Adrenal gland (tissue), 5 donors: ENCODE data around the gene CDH15.

Experiments used
- POLR2A ChIP-seq, 2 donors: fragments of 450-650 bp; IDR thresholded peaks; one replicate each; pipeline ENCODE4 v1.6.1; 2017; ENCODE audit warnings: antibody characterized with exemption in 2 of 2, mild to moderate bottlenecking in 2 of 2, moderate library complexity in 1 of 2
- TF ChIP-seq, protein P1 (sequence below), 6 experiments: fragments of 450-650 bp in 4 of 6; fragments of 200-600 bp in 2 of 6; sonication (generic) in 1 of 6; IDR thresholded peaks; 1 replicate in 5 of 6; 2 replicates in 1 of 6; pipeline versions ENCODE4 v1.5.1 to v1.8.0; 2016 to 2021; ENCODE audit warnings: antibody characterized with exemption in 6 of 6, mild to moderate bottlenecking in 2 of 6, moderate library complexity in 1 of 6
- donor health status: DM: no; HTN: no; CAD: no.

DNA sequence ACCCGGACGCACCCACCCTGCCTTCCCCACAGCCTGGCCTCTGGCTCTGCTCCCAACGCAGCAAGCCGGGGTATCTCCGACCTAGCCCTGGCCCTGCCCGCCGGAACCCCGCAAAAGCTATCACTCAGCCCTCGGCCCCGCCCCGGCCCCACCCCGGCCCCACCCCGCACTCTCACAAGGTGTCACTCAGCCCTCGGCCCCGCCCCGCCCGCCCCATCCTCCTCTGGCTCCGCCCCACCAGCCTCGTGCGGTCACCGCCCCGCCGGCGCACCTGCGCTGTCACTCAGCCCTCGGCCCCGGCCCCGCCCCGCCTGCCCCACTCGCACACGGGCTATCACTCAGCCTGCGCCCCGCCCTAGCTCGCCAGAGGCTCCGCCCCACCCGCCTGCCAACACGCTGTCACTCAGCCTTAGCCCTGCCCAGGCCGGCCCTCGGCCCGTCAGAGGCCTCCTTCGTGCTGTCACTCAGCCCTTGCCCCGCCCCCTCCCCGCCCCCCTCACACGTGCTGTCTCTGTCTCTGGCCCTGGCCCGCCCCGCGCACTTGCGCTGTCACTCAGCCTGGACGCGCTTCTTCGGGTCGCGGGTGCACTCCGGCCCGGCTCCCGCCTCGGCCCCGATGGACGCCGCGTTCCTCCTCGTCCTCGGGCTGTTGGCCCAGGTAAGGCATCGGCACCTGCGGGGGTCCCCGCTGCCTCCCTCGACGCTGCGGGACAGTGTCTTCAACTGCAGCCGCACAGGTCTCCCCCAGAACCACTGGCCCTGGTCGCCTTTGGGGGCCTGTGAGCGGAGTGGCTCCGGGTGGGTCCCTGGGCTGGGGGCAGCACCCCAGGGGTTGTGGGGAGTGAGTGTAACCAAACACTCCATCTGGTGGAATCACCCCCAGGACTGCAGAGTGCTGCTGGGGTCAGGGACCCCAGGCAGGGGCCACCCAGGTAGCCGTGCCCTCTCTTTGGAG lies at the start of gene CDH15:
- TF ChIP-seq, protein P1, sequence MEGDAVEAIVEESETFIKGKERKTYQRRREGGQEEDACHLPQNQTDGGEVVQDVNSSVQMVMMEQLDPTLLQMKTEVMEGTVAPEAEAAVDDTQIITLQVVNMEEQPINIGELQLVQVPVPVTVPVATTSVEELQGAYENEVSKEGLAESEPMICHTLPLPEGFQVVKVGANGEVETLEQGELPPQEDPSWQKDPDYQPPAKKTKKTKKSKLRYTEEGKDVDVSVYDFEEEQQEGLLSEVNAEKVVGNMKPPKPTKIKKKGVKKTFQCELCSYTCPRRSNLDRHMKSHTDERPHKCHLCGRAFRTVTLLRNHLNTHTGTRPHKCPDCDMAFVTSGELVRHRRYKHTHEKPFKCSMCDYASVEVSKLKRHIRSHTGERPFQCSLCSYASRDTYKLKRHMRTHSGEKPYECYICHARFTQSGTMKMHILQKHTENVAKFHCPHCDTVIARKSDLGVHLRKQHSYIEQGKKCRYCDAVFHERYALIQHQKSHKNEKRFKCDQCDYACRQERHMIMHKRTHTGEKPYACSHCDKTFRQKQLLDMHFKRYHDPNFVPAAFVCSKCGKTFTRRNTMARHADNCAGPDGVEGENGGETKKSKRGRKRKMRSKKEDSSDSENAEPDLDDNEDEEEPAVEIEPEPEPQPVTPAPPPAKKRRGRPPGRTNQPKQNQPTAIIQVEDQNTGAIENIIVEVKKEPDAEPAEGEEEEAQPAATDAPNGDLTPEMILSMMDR (IDR thresholded peaks at IDR 0.05): no peak
- TF ChIP-seq POLR2A (IDR thresholded peaks at IDR 0.05): no peak
